ENCODE measurements around the gene ZRANB3.

DNA sequence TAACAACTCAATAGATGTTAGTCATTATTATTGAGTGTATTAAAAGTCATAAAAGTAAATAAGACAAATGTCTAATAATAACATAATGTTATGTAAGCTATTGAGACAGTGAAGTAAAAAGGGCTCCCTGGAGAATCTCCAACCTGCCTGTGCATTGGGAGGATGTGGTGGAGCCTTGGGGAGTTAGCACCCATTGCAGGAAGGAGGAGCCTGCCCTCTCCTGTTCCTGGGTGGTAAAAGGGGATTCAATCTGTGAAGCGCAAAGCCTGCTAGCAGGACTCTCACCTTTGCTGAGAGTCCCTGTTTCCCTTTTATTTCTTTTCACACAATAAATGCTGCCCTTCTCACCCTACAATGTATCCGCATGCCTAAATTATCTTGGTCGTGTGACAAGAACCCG, 272.8 kb downstream of the ZRANB3 start:
- TF ChIP-seq ZNF274 (IDR thresholded peaks at IDR 0.05; ENCODE audit: low read depth, low read length) (no peak), YY1 (IDR thresholded peaks at IDR 0.05; ENCODE audit: insufficient read depth, insufficient read length) (no peak), SUZ12 (IDR thresholded peaks at IDR 0.05; ENCODE audit: extremely low read depth, insufficient read depth, insufficient read length) (no peak)

Data from NT2/D1 (cell line).